ENCODE data around the gene CRYGD.

The CRYGD gene

GRCh38 chr2:208101716-208102631, 22.4 kb downstream of the CRYGD start:
- no peak for TF ChIP-seq POLR2AphosphoS5 (IDR thresholded peaks at IDR 0.05; ENCODE audit: low read depth, low read length)
- TF ChIP-seq REST (IDR thresholded peaks at IDR 0.05; ENCODE audit: insufficient read depth in 1 of 2, low read depth in 2 of 2, low read length in 2 of 2), result no peak
- no peak for TF ChIP-seq TAF1 (IDR thresholded peaks at IDR 0.05; ENCODE audit: borderline replicate concordance, insufficient read depth, low read length)
- no peak for TF ChIP-seq FOXP2 (optimal IDR thresholded peaks at IDR 0.05; ENCODE audit: borderline replicate concordance, extremely low read depth, extremely low read length, insufficient read depth)
- TF ChIP-seq SIN3A (IDR thresholded peaks at IDR 0.05; ENCODE audit: borderline replicate concordance, insufficient read depth, low read length), result no peak

- TF ChIP-seq POLR2AphosphoS5 (IDR thresholded peaks at IDR 0.05; ENCODE audit: low read depth, low read length) (no peak), SIN3A (IDR thresholded peaks at IDR 0.05; ENCODE audit: borderline replicate concordance, insufficient read depth, low read length) (no peak), TAF1 (IDR thresholded peaks at IDR 0.05; ENCODE audit: borderline replicate concordance, insufficient read depth, low read length) (no peak), FOXP2 (optimal IDR thresholded peaks at IDR 0.05; ENCODE audit: borderline replicate concordance, extremely low read depth, extremely low read length, insufficient read depth) (no peak), REST (IDR thresholded peaks at IDR 0.05; ENCODE audit: insufficient read depth in 1 of 2, low read depth in 2 of 2, low read length in 2 of 2) (no peak)
Measured at GRCh38 chr2:208099682-208100470, 24.4 kb downstream of the CRYGD start.

DNA sequence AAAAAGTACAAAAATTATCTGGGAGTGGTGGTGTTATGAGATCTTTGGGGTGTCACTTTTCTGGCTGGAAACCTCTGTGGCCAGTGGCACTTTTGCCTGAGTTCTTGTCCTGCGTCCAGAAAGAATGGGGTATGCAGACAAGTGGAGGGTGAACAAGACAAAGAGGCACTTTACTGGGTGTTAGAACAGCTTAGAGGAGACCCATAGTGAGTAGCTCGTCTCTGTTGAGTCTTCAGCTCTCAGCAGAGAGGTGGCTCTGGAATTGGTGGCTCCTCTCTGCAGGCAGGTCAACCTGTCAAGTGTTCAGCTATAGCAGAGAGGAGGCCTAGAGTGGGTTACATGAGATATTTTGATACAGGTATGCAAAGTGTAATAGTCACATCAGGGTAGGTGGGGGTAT, 26.1 kb downstream of the CRYGD start:
- TF ChIP-seq POLR2AphosphoS5 (IDR thresholded peaks at IDR 0.05; ENCODE audit: low read depth, low read length) (no peak), FOXP2 (optimal IDR thresholded peaks at IDR 0.05; ENCODE audit: borderline replicate concordance, extremely low read depth, extremely low read length, insufficient read depth) (no peak), SIN3A (IDR thresholded peaks at IDR 0.05; ENCODE audit: borderline replicate concordance, insufficient read depth, low read length) (no peak)

- TF ChIP-seq TAF1 (IDR thresholded peaks at IDR 0.05; ENCODE audit: borderline replicate concordance, insufficient read depth, low read length) (no peak), POLR2AphosphoS5 (IDR thresholded peaks at IDR 0.05; ENCODE audit: low read depth, low read length) (no peak), REST (IDR thresholded peaks at IDR 0.05; ENCODE audit: insufficient read depth in 1 of 2, low read depth in 2 of 2, low read length in 2 of 2) (no peak), FOXP2 (optimal IDR thresholded peaks at IDR 0.05; ENCODE audit: borderline replicate concordance, extremely low read depth, extremely low read length, insufficient read depth) (no peak), SIN3A (IDR thresholded peaks at IDR 0.05; ENCODE audit: borderline replicate concordance, insufficient read depth, low read length) (no peak)
Measured at GRCh38 chr2:208097801-208098200, 26.5 kb downstream of the CRYGD start.

GRCh38 chr2:208097313-208097712, 27.0 kb downstream of the CRYGD start:
- TF ChIP-seq TAF1 (IDR thresholded peaks at IDR 0.05; ENCODE audit: borderline replicate concordance, insufficient read depth, low read length) (no peak), POLR2AphosphoS5 (IDR thresholded peaks at IDR 0.05; ENCODE audit: low read depth, low read length) (no peak), SIN3A (IDR thresholded peaks at IDR 0.05; ENCODE audit: borderline replicate concordance, insufficient read depth, low read length) (no peak), FOXP2 (optimal IDR thresholded peaks at IDR 0.05; ENCODE audit: borderline replicate concordance, extremely low read depth, extremely low read length, insufficient read depth) (no peak), REST (IDR thresholded peaks at IDR 0.05; ENCODE audit: insufficient read depth in 1 of 2, low read depth in 2 of 2, low read length in 2 of 2) (no peak)
